HepG2 (cell line): ENCODE results near the gene ALMS1. TPM values are rescaled to one million over a fixed set of nuclear protein-coding genes. Genes with fewer than 3 reads are reported as not detected.

Experiments used
- BATF2 ChIP-seq: sonication (generic); formaldehyde crosslinking; IDR thresholded peaks from 2 replicates; pipeline ENCODE4 v1.8.0; 2022; ENCODE audit warnings: mild to moderate bottlenecking, missing genetic modification reagents, moderate library complexity
- CREB1 ChIP-seq, 2 experiments: fragments of 450-650 bp in 1 of 2; IDR thresholded peaks; 2 replicates each; pipeline ENCODE4 v1.6.1; 2016 to 2017; ENCODE audit warnings: control low read depth in 1 of 2, mild to moderate bottlenecking in 1 of 2, missing compliant biosample characterization in 1 of 2, missing genetic modification characterization in 1 of 2
- GTF2F1 ChIP-seq: fragments of 150-350 bp; IDR thresholded peaks from 2 replicates; pipeline ENCODE4 v1.6.1; 2014; ENCODE audit warnings: low read length
- HNRNPUL1 ChIP-seq: fragments of 200-400 bp; formaldehyde crosslinking; IDR thresholded peaks from 2 replicates; pipeline ENCODE4 v1.6.1; 2017; ENCODE audit warnings: low read depth, mild to moderate bottlenecking, low read length, moderate library complexity
- IRF1 ChIP-seq: sonication (generic); formaldehyde crosslinking; IDR thresholded peaks from 2 replicates; pipeline ENCODE4 v1.4.0; 2020; ENCODE audit warnings: low read depth, mild to moderate bottlenecking, missing genetic modification reagents
- RBM39 ChIP-seq: fragments of 200-400 bp; formaldehyde crosslinking; IDR thresholded peaks from one replicate; pipeline ENCODE4 v1.6.1; 2018; ENCODE audit warnings: antibody characterized with exemption, mild to moderate bottlenecking, low read depth, low read length; ENCODE audit not compliant: poor library complexity, severe bottlenecking
- THYN1 ChIP-seq: sonication (generic); formaldehyde crosslinking; IDR thresholded peaks from 2 replicates; pipeline ENCODE4 v1.8.1; 2023; ENCODE audit warnings: low read depth, mild to moderate bottlenecking, moderate library complexity, missing genetic modification reagents, borderline replicate concordance
- TOPORS ChIP-seq: sonication (generic); formaldehyde crosslinking; IDR thresholded peaks from 2 replicates; pipeline ENCODE4 v1.8.0; 2023; ENCODE audit warnings: mild to moderate bottlenecking, missing genetic modification reagents
- ZBED4 ChIP-seq: sonication (generic); formaldehyde crosslinking; IDR thresholded peaks from 2 replicates; pipeline ENCODE4 v1.4.0; 2020; ENCODE audit warnings: missing genetic modification reagents, borderline replicate concordance
- ZNF205 ChIP-seq: IDR thresholded peaks from 2 replicates; pipeline ENCODE4 v1.6.1; 2018; ENCODE audit warnings: missing biosample characterization, missing genetic modification reagents
- ZNF282 ChIP-seq: fragments of 450-650 bp; IDR thresholded peaks from 2 replicates; pipeline ENCODE4 v1.6.1; 2018; ENCODE audit not compliant: partially characterized antibody
- ZNF33B ChIP-seq: sonication (generic); formaldehyde crosslinking; IDR thresholded peaks from 2 replicates; pipeline ENCODE4 v1.5.1; 2020; ENCODE audit warnings: mild to moderate bottlenecking, missing genetic modification reagents
- ZNF350 ChIP-seq: sonication (generic); formaldehyde crosslinking; IDR thresholded peaks from 2 replicates; pipeline ENCODE4 v1.4.0; 2020; ENCODE audit warnings: mild to moderate bottlenecking, low read depth, missing genetic modification reagents, borderline replicate concordance
- ZNF446 ChIP-seq: sonication (generic); formaldehyde crosslinking; IDR thresholded peaks from 2 replicates; pipeline ENCODE4 v1.5.0; 2020; ENCODE audit warnings: mild to moderate bottlenecking, missing genetic modification reagents
- ZNF496 ChIP-seq: sonication (generic); formaldehyde crosslinking; IDR thresholded peaks from 2 replicates; pipeline ENCODE4 v1.8.1; 2023; ENCODE audit warnings: mild to moderate bottlenecking, moderate library complexity, missing genetic modification reagents; ENCODE audit not compliant: insufficient replicate concordance
- ZNF558 ChIP-seq: sonication (generic); formaldehyde crosslinking; IDR thresholded peaks from 2 replicates; pipeline ENCODE4 v1.9.0; 2022; ENCODE audit warnings: mild to moderate bottlenecking, missing genetic modification reagents, borderline replicate concordance
- ZNF749 ChIP-seq: sonication (generic); formaldehyde crosslinking; IDR thresholded peaks from 2 replicates; pipeline ENCODE4 v1.8.0; 2022; ENCODE audit warnings: mild to moderate bottlenecking, missing genetic modification reagents, moderate library complexity, borderline replicate concordance
- polyA plus RNA-seq, 8 experiments: library from polyadenylated mRNA; depleted of rRNA in 3 of 8; stranded (reverse) in 7 of 8; unstranded in 1 of 8; fragments of >200 nt; fragmentation: Illumina TruSeq in 4 of 8; extraction: Trizol in 4 of 8; gene quantifications; 2 replicates each; pipeline versions ENCODE4 v1.2.1 to v1.2.3, GENCODE V29; 2011 to 2016; ENCODE audit warnings: low read depth in 4 of 8, missing spikeins in 1 of 8, mixed read lengths in 1 of 8; ENCODE audit not compliant: insufficient read depth in 1 of 8
- total RNA-seq, 5 experiments: library from RNA; depleted of rRNA; stranded (reverse); fragments of >200 nt; fragmentation: Illumina TruSeq; extraction: Trizol; gene quantifications; 2 replicates each; pipeline ENCODE4 v1.2.3, GENCODE V29; 2016; ENCODE audit warnings: low read depth in 1 of 5
- TF ChIP-seq, protein P1 (sequence below): sonication (generic); formaldehyde crosslinking; IDR thresholded peaks from 2 replicates; pipeline ENCODE4 v1.8.0; 2022; ENCODE audit warnings: low read depth, missing genetic modification reagents
- TF ChIP-seq, protein P2 (sequence below): sonication (generic); formaldehyde crosslinking; IDR thresholded peaks from 2 replicates; pipeline ENCODE4 v1.5.0; 2020; ENCODE audit warnings: missing genetic modification reagents

ALMS1 gene
- total and polyA plus RNA-seq, 2 of the 13 experiments (the other 11 are each of a cell fraction or from before 2014, with no cell fraction given), result 12.9 to 21.2 TPM

DNA sequence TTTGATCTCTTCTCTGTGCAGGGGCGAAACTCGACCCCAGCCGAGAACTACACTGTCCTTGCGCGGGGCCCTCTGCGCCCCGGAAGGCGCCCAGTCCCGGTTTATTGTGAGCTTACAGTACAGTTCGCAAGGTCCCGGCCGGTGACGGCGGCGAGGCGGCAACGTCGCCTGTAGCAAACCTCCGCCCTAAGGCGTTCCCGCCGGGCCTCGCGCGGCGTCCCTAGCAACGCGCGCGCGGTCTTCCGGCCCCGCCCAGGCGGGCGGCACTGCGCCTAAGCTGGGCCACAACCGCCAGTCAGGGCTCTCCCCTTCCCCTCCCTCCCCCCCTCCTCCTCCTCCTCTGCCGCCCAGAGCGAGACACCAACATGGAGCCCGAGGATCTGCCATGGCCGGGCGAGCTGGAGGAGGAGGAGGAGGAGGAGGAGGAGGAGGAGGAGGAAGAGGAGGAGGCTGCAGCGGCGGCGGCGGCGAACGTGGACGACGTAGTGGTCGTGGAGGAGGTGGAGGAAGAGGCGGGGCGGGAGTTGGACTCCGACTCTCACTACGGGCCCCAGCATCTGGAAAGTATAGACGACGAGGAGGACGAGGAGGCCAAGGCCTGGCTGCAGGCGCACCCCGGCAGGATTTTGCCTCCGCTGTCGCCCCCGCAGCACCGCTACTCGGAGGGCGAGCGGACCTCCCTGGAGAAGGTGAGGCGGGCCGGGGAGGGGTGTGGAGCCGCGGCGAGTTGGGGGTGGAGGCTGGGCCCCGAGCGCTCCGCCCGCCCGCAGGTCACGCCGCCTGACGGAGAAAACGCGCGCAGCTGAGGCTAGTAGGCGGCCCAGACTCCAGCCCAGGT is at the start of gene ALMS1 (continued):
- TF ChIP-seq, protein P1, sequence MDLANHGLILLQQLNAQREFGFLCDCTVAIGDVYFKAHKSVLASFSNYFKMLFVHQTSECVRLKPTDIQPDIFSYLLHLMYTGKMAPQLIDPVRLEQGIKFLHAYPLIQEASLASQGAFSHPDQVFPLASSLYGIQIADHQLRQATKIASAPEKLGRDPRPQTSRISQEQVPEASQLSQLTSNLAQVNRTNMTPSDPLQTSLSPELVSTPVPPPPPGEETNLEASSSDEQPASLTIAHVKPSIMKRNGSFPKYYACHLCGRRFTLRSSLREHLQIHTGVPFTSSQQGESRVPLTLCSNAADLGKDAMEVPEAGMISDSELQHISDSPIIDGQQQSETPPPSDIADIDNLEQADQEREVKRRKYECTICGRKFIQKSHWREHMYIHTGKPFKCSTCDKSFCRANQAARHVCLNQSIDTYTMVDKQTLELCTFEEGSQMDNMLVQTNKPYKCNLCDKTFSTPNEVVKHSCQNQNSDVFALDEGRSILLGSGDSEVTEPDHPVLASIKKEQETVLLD (CRISPR knock-in tag), result no peak
- TF ChIP-seq ZNF33B (CRISPR knock-in tag) (no peak; the same call in 1 of the 2 replicates), ZNF496 (no peak), ZNF446 (peak; percentile 89; the same call in 1 of the 2 replicates), HNRNPUL1 (no peak), GTF2F1 (no peak), THYN1 (CRISPR knock-in tag) (no peak), ZNF282 (no peak), TOPORS (CRISPR knock-in tag) (no peak), CREB1 (IDR thresholded peaks at IDR 0.05) (no peak), CREB1 (CRISPR knock-in tag; IDR thresholded peaks at IDR 0.05) (no peak), RBM39 (no peak), ZBED4 (CRISPR knock-in tag) (peak; percentile 59; the same call in 1 of the 2 replicates), ZNF749 (no peak; the same call in none of the 2 replicates), ZNF558 (CRISPR knock-in tag) (peak; percentile 94; the same call in 1 of the 2 replicates), BATF2 (CRISPR knock-in tag) (peak; percentile 51; the same call in 1 of the 2 replicates), IRF1 (CRISPR knock-in tag) (no peak), ZNF205 (peak; percentile 26; the same call in 1 of the 2 replicates), ZNF350 (peak; percentile 84)
- TF ChIP-seq, protein P2, sequence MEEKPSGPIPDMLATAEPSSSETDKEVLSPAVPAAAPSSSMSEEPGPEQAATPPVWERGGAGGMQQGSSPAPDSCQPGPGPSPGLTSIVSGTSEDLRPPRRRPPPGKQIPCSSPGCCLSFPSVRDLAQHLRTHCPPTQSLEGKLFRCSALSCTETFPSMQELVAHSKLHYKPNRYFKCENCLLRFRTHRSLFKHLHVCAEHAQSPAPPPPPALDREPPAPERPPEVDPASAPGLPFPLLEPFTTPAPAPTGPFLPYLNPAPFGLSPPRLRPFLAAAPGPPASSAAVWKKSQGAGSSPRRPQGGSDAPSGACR (CRISPR knock-in tag), result peak; percentile 81; the same call in 1 of the 2 replicates
